Smooth muscle cell (in vitro differentiated cells): ENCODE measurements around the gene WDFY4. TPM values are rescaled to one million over a fixed set of nuclear protein-coding genes. Genes with fewer than 3 reads are reported as not detected.

Source experiments
- DNase-seq: peaks from one replicate; lab custom pipeline; 2025; ENCODE audit not compliant: unreplicated experiment; lab: John Stamatoyannopoulos, UW
- H2AFZ ChIP-seq: fragments of 200-600 bp; sonication (generic); 2 replicates; pipeline ENCODE4 v1.6.0; 2016; ENCODE audit warnings: antibody characterized with exemption, low read depth, mild to moderate bottlenecking
- H3F3A ChIP-seq: fragments of 200-600 bp; sonication (generic); 2 replicates; pipeline ENCODE4 v1.6.0; 2017; ENCODE audit warnings: antibody characterized with exemption, low read depth
- H3K27ac ChIP-seq: fragments of 200-600 bp; sonication (generic); 2 replicates; pipeline ENCODE4 v1.5.1; 2016; ENCODE audit warnings: low read depth, mild to moderate bottlenecking
- H3K27me3 ChIP-seq: fragments of 200-600 bp; sonication (generic); 2 replicates; pipeline ENCODE4 v1.6.1; 2016; ENCODE audit warnings: low read depth, mild to moderate bottlenecking
- H3K36me3 ChIP-seq: fragments of 200-600 bp; sonication (generic); 2 replicates; pipeline ENCODE4 v1.5.1; 2016; ENCODE audit warnings: low read depth
- H3K4me1 ChIP-seq: fragments of 200-600 bp; sonication (generic); 2 replicates; pipeline ENCODE4 v1.5.1; 2016; ENCODE audit warnings: low read depth
- H3K4me2 ChIP-seq: fragments of 200-600 bp; sonication (generic); 2 replicates; pipeline ENCODE4 v1.6.0; 2016; ENCODE audit warnings: mild to moderate bottlenecking
- H3K4me3 ChIP-seq: fragments of 200-600 bp; sonication (generic); 2 replicates; pipeline ENCODE4 v1.5.1; 2016; ENCODE audit warnings: mild to moderate bottlenecking
- H3K79me2 ChIP-seq: fragments of 200-600 bp; sonication (generic); 2 replicates; pipeline ENCODE4 v1.6.0; 2016; ENCODE audit warnings: low read depth, mild to moderate bottlenecking
- H3K9ac ChIP-seq: fragments of 200-600 bp; sonication (generic); 2 replicates; pipeline ENCODE4 v1.6.0; 2016; ENCODE audit warnings: low read depth
- H3K9me3 ChIP-seq: fragments of 200-600 bp; sonication (generic); replicated peaks from 2 replicates; pipeline ENCODE4 v1.5.1; 2016; ENCODE audit warnings: low read depth
- H4K20me1 ChIP-seq: fragments of 200-600 bp; sonication (generic); 2 replicates; pipeline ENCODE4 v1.6.0; 2016; ENCODE audit warnings: low read depth
- CTCF ChIP-seq: fragments of 200-600 bp; sonication (generic); IDR thresholded peaks from 2 replicates; pipeline ENCODE4 v1.5.1; 2017; ENCODE audit warnings: borderline replicate concordance, mild to moderate bottlenecking, antibody characterized with exemption; ENCODE audit not compliant: insufficient read depth, poor library complexity, severe bottlenecking
- WGBS: methylation state at CpG from one replicate; pipeline ENCODE4 v1.1.7; 2016; ENCODE audit warnings: low lambda C conversion rate; 5-methylcytosine and 5-hydroxymethylcytosine counted together
- polyA plus RNA-seq: library from polyadenylated mRNA; unstranded; fragments of >200 nt; fragmentation: Nextera tagmentation; extraction: Ambion mirVana; gene quantifications from 2 replicates; pipeline ENCODE4 v1.2.1, GENCODE V29; 2016
- total RNA-seq: library from RNA; depleted of rRNA; stranded (reverse); fragments of >200 nt; gene quantifications from 2 replicates; pipeline ENCODE4 v1.2.3, GENCODE V29; 2014

WDFY4 gene
- total and polyA plus RNA-seq, 2 experiments from 2014 or later, result not detected

DNA sequence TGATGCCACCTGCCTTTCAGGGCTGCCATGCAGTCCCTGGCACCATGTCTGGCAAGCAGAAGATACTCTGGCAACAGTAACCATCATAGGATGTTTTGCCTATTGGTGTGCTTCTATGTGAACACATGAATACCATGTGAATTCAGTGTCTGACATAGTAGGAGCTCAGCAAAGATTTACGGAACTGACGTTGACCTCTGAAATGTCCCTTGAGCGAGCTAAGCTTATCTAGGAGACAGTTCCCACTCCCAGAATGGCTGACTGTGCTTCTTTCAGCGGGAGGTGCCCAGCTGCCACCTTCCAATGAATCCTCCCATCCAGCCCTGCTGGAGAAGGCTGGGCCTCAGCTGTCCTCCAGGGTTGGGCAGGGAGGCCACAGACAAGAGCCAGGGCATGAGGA is 326.2 kb downstream of the WDFY4 start:
- Histone ChIP-seq H4K20me1 (no peaks in the 10 kb centered on the region), H3K4me2 (no peak overlapping the region), H3F3A (no peaks in the 10 kb centered on the region), H3K27ac (no peak overlapping the region), H3K27me3 (no peaks in the 10 kb centered on the region), H3K4me3 (no peak overlapping the region), H2AFZ (no peak overlapping the region), H3K9ac (no peak overlapping the region), H3K79me2 (no peaks in the 10 kb centered on the region), H3K9me3 (no peaks in the 10 kb centered on the region), H3K4me1 (no peaks in the 10 kb centered on the region), H3K36me3 (no peaks in the 10 kb centered on the region)
- 73% methylated on average over 4 of the region's 4 CpGs for WGBS
- no peak for DNase-seq
- TF ChIP-seq CTCF, result no peak

DNA sequence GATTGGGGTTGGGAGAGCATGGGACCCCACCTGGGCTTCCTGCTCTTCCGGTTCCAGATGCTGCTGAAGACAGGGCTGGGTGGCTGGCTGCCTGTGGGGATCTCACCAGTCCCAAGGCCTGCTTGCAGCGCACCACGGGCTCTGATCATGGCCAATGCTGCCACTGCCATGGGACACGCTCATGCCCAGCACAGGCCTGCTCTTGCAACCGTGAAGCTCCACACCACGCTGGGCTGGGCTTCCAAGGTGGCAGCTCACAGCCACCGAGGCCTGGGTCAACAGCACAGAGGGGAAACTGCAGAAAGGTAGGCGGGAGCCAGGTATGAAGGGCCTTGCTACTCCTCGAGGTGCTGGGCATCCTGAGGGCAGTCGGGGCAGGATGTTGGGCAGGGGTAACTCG is 327.1 kb downstream of the WDFY4 start:
- no peak for DNase-seq
- H3F3A ChIP-seq, result no peaks in the 10 kb centered on the region
- H3K27me3 ChIP-seq, result no peaks in the 10 kb centered on the region
- H3K4me2 ChIP-seq, result no peak overlapping the region
- H3K9ac ChIP-seq, result no peak overlapping the region
- no peak overlapping the region for H3K27ac ChIP-seq
- no peak for TF ChIP-seq CTCF
- no peaks in the 10 kb centered on the region for H3K36me3 ChIP-seq
- no peaks in the 10 kb centered on the region for H3K79me2 ChIP-seq
- H2AFZ ChIP-seq, result no peak overlapping the region
- no peaks in the 10 kb centered on the region for H4K20me1 ChIP-seq
- WGBS, result 83% methylated on average over 11 of the region's 11 CpGs
- H3K4me3 ChIP-seq, result no peak overlapping the region
- H3K4me1 ChIP-seq, result no peaks in the 10 kb centered on the region
- H3K9me3 ChIP-seq, result no peaks in the 10 kb centered on the region

GRCh38 chr10:49012603-49013002 is 327.9 kb downstream of the WDFY4 start:
- Histone ChIP-seq H3K4me3 (no peak overlapping the region), H3K4me1 (no peaks in the 10 kb centered on the region), H3K9me3 (no peaks in the 10 kb centered on the region), H3K79me2 (no peaks in the 10 kb centered on the region), H3K27ac (no peak overlapping the region), H2AFZ (no peak overlapping the region), H3K9ac (no peak overlapping the region), H4K20me1 (no peaks in the 10 kb centered on the region), H3K4me2 (no peak overlapping the region), H3K27me3 (no peaks in the 10 kb centered on the region), H3F3A (no peaks in the 10 kb centered on the region), H3K36me3 (no peaks in the 10 kb centered on the region)
- 63% methylated on average over 4 of the region's 4 CpGs for whole genome bisulfite sequencing
- no peak for DNase-seq
- no peak for TF ChIP-seq CTCF

DNA sequence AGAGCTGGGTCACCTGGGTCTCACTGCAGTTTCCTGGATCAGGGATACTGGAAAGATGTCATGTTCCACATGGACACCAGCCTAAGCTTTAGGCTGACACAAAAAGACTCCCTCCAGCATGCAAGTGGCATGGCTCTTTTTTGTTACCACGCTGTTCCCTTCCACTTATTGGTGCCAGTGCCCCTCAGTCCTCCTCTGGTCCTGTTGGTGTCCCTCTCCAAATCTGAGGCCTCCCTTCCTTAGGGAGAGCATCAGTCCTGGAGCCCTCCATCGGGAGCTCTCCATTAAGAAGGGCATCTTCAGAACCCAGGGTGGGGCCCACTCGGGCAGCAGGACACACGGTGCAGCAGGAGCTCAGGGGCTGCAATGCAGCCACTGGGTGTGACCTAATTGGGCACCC is 331.0 kb downstream of the WDFY4 start:
- no peak for DNase-seq
- Histone ChIP-seq H3K36me3 (no peaks in the 10 kb centered on the region), H3K27ac (no peak overlapping the region), H4K20me1 (no peaks in the 10 kb centered on the region), H3K4me1 (no peaks in the 10 kb centered on the region), H3K27me3 (no peaks in the 10 kb centered on the region), H3K79me2 (no peaks in the 10 kb centered on the region), H3K4me2 (no peak overlapping the region), H3F3A (no peaks in the 10 kb centered on the region), H2AFZ (no peak overlapping the region), H3K4me3 (no peak overlapping the region), H3K9ac (no peak overlapping the region), H3K9me3 (no peaks in the 10 kb centered on the region)
- no peak for TF ChIP-seq CTCF
- WGBS, result 88% methylated on average over 4 of the region's 4 CpGs
